B cell (primary cell): Measurements from ENCODE around the gene ACOX3. TPM values are rescaled to one million over a fixed set of nuclear protein-coding genes. Genes with fewer than 3 reads are reported as not detected.

Source experiments
- ATAC-seq: fragments of 200-7000 bp; cut with Tn5 transposase; one replicate; pipeline ENCODE4 v1.10.0; 2021; ENCODE audit warnings: low read depth, mild to moderate bottlenecking, moderate number of reproducible peaks, moderate library complexity
- CTCF ChIA-PET: fragments of 350-600 bp; sonication (Branson Sonifier 250); formaldehyde crosslinking; loops from one replicate; lab custom pipeline; 2021; ENCODE audit warnings: antibody characterized with exemption, inconsistent platforms; lab: Charles Lee
- POLR2A ChIA-PET: fragments of 350-600 bp; sonication (Branson Sonifier 250); formaldehyde crosslinking; loops from one replicate; lab custom pipeline; 2021; ENCODE audit warnings: antibody characterized with exemption; lab: Charles Lee
- DNase-seq: peaks from one replicate; pipeline ENCODE4 v3.0.0; 2013
- H2AFZ ChIP-seq: 2 replicates; pipeline ENCODE4 v1.6.1; 2012; ENCODE audit warnings: mild to moderate bottlenecking, low read depth, low read length; ENCODE audit not compliant: insufficient read depth, poor library complexity, severe bottlenecking
- H3K27ac ChIP-seq, 2 donors: 1 replicate in 1 of 2; 2 replicates in 1 of 2; pipeline ENCODE4 v1.5.1; 2012 to 2013; ENCODE audit warnings: low read length in 2 of 2, mild to moderate bottlenecking in 2 of 2, moderate library complexity in 1 of 2
- H3K27me3 ChIP-seq, 4 experiments: fragments of 200-600 bp in 1 of 4; sonication (generic) in 1 of 4; replicated peaks in 1 of 4; 1 replicate in 2 of 4; 2 replicates in 2 of 4; pipeline versions ENCODE4 v1.6.1 to v1.7.0; 2013 to 2016; ENCODE audit warnings: low read length in 3 of 4, mild to moderate bottlenecking in 2 of 4, mixed read lengths in 1 of 4, moderate library complexity in 1 of 4; ENCODE audit not compliant: insufficient read depth in 4 of 4, control insufficient read depth in 3 of 4; ENCODE audit errors: control extremely low read depth in 1 of 4
- H3K36me3 ChIP-seq, 2 experiments: replicated peaks in 1 of 2; 1 replicate in 1 of 2; 2 replicates in 1 of 2; pipeline versions ENCODE4 v1.6.1 to v1.7.1; 2013; ENCODE audit warnings: low read length in 1 of 2; ENCODE audit not compliant: insufficient read depth in 2 of 2, control insufficient read depth in 1 of 2; ENCODE audit errors: control extremely low read depth in 1 of 2, extremely low read depth in 1 of 2
- H3K4me1 ChIP-seq, 2 donors: fragments of 200-600 bp in 1 of 2; sonication (generic) in 1 of 2; 1 replicate in 1 of 2; 2 replicates in 1 of 2; pipeline versions ENCODE4 v1.5.1 to v1.6.1; 2013 to 2017; ENCODE audit warnings: low read length in 2 of 2; ENCODE audit not compliant: control insufficient read depth in 2 of 2, insufficient read depth in 2 of 2
- H3K4me2 ChIP-seq: replicated peaks from 2 replicates; pipeline ENCODE3; 2012; ENCODE audit warnings: mild to moderate bottlenecking, low read depth, low read length; ENCODE audit not compliant: poor library complexity, severe bottlenecking
- H3K4me3 ChIP-seq, 5 experiments: fragments of 200-600 bp in 1 of 5; sonication (generic) in 1 of 5; 1 replicate in 3 of 5; 2 replicates in 2 of 5; pipeline versions ENCODE4 v1.5.1 to v1.7.0; 2011 to 2016; ENCODE audit warnings: low read length in 4 of 5, mild to moderate bottlenecking in 4 of 5, low read depth in 2 of 5, control low read depth in 1 of 5, moderate library complexity in 1 of 5; ENCODE audit not compliant: insufficient read depth in 1 of 5; ENCODE audit errors: control extremely low read depth in 1 of 5, extremely low read depth in 1 of 5
- H3K79me2 ChIP-seq: fragments of 200-600 bp; sonication (generic); one replicate; pipeline ENCODE4 v1.6.0; 2016; ENCODE audit warnings: low read length; ENCODE audit not compliant: control insufficient read depth, insufficient read depth
- H3K9ac ChIP-seq: fragments of 200-600 bp; sonication (generic); 2 replicates; pipeline ENCODE4 v1.6.1; 2017; ENCODE audit warnings: mild to moderate bottlenecking, low read length, moderate library complexity
- H3K9me3 ChIP-seq, 3 donors: one replicate each; pipeline versions ENCODE4 v1.6.1 to v1.7.1; 2013; ENCODE audit warnings: low read length in 2 of 3; ENCODE audit not compliant: control insufficient read depth in 2 of 3, insufficient read depth in 1 of 3; ENCODE audit errors: control extremely low read depth in 1 of 3
- H4K20me1 ChIP-seq: 2 replicates; pipeline ENCODE4 v1.6.0; 2012; ENCODE audit warnings: mild to moderate bottlenecking, low read length; ENCODE audit not compliant: insufficient read depth, control insufficient read depth, poor library complexity, severe bottlenecking
- H3K27ac Mint-ChIP-seq: one replicate; pipeline ENCODE4 v1.8.0; 2021; ENCODE audit warnings: mixed read lengths
- H3K27me3 Mint-ChIP-seq: one replicate; pipeline ENCODE4 v1.8.0; 2021; ENCODE audit warnings: mixed read lengths
- H3K4me1 Mint-ChIP-seq: one replicate; pipeline ENCODE4 v1.8.0; 2021; ENCODE audit warnings: mixed read lengths
- H3K4me3 Mint-ChIP-seq: one replicate; pipeline ENCODE4 v1.8.0; 2021; ENCODE audit warnings: mixed read lengths
- H3K9me3 Mint-ChIP-seq: one replicate; pipeline ENCODE4 v1.8.0; 2022; ENCODE audit warnings: mixed read lengths; ENCODE audit not compliant: insufficient read depth
- CTCF ChIP-seq: fragments of 200-600 bp; IDR thresholded peaks from one replicate; pipeline ENCODE4 v1.8.0; 2022; ENCODE audit warnings: antibody characterized with exemption, mild to moderate bottlenecking
- EZH2 ChIP-seq: IDR thresholded peaks from 2 replicates; pipeline ENCODE4 v1.6.1; 2012; ENCODE audit warnings: borderline replicate concordance, low read depth, mild to moderate bottlenecking, moderate library complexity, low read length; ENCODE audit not compliant: insufficient read depth, poor library complexity, severe bottlenecking
- WGBS: methylation state at CpG from one replicate; pipeline ENCODE4 v1.1.5; 2013; ENCODE audit warnings: missing lambda C conversion rate; ENCODE audit not compliant: insufficient coverage; 5-methylcytosine and 5-hydroxymethylcytosine counted together
- intact Hi-C: fragments of 100-400 bp; cut with micrococcal nuclease; formaldehyde crosslinking; loops from one replicate; pipeline ENCODE4 v1.10.0; 2022
- polyA plus RNA-seq: library from polyadenylated mRNA; depleted of rRNA; stranded (reverse); fragments of >200 nt; gene quantifications from 2 replicates; pipeline ENCODE4 v1.2.3, GENCODE V29; 2012
- total RNA-seq, 2 donors: library from RNA; stranded (reverse); fragments of 120-200 nt in 1 of 2; gene quantifications; 1 replicate in 1 of 2; 2 replicates in 1 of 2; pipeline versions ENCODE4 v1.2.3 to v1.2.4, GENCODE V29; 2013 to 2022

ACOX3 gene
- total and polyA plus RNA-seq, 2 donors (not counting 1 experiment from before 2014, with no cell fraction given): 4.6 to 23.1 TPM

- TF ChIP-seq EZH2: no peak
- TF ChIP-seq CTCF: no peak
- intact Hi-C loops: no loop called here
- Histone ChIP-seq H3K4me3 (no peak overlapping the region), H3K4me1 (no peaks in the 10 kb centered on the region), H2AFZ (no peak overlapping the region), H3K27ac (no peak overlapping the region), H3K27me3 (no peaks in the 10 kb centered on the region), H3K4me2 (no peak overlapping the region), H3K79me2 (no peaks in the 10 kb centered on the region), H3K9me3 (no peaks in the 10 kb centered on the region), H3K36me3 (peaks cover 0 to 17% of the 10 kb centered on the region in 2 experiments), H4K20me1 (no peaks in the 10 kb centered on the region), H3K9ac (no peak overlapping the region)
- Mint-ChIP-seq H3K4me1 (no peaks in the 10 kb centered on the region), H3K27ac (no peak overlapping the region), H3K27me3 (no peaks in the 10 kb centered on the region), H3K9me3 (no peaks in the 10 kb centered on the region), H3K4me3 (no peak overlapping the region)
- DNase-seq (no peak), ATAC-seq (no peak)
- ChIA-PET POLR2A (no interaction called here), CTCF (no interaction called here)
- 98% methylated on average over 9 of the region's 9 CpGs for WGBS
Measured at GRCh38 chr4:8478371-8478770, 37.8 kb upstream of the ACOX3 start.

DNA sequence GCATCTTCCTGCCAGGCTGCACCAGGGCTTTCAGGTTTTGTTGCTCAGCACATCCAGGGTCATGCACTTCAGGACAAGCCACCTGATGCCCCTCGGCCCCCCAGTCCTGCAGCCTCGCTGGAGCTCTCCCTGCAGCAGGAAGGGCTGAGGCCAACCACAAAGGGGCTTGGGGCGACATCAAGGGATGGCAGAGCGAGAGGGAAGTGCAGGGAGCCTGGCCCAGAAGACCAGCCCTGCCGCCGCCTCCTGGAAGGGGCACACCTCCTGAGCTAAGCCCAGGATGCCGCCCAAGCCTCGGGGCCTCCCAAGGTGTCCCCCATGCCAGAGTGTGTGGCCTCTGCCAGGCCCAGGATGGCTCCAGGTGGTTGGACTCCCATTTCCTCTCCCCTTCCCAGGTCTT, 37.2 kb upstream of the ACOX3 start:
- no peaks in the 10 kb centered on the region for H3K9me3 Mint-ChIP-seq
- ChIA-PET POLR2A (no interaction called here), CTCF (interaction anchor here (1.2 kb wide), 1 partner anchor 9 kb away, joined by 4 read pairs; no protein-coding TSS in a partner anchor)
- Histone ChIP-seq H2AFZ (no peak overlapping the region), H3K27me3 (no peaks in the 10 kb centered on the region), H3K4me3 (no peak overlapping the region), H3K79me2 (no peaks in the 10 kb centered on the region), H4K20me1 (no peaks in the 10 kb centered on the region), H3K9me3 (no peaks in the 10 kb centered on the region), H3K27ac (no peak overlapping the region), H3K9ac (no peak overlapping the region), H3K36me3 (peaks cover 0 to 17% of the 10 kb centered on the region in 2 experiments), H3K4me1 (no peaks in the 10 kb centered on the region), H3K4me2 (no peak overlapping the region)
- H3K4me1 Mint-ChIP-seq: no peaks in the 10 kb centered on the region
- DNase-seq (no peak), ATAC-seq (no peak)
- H3K27me3 Mint-ChIP-seq: no peaks in the 10 kb centered on the region
- no peak overlapping the region for H3K4me3 Mint-ChIP-seq
- H3K27ac Mint-ChIP-seq: no peak overlapping the region
- 89% methylated on average over 8 of the region's 8 CpGs for WGBS
- intact Hi-C loops: no loop called here
- TF ChIP-seq EZH2 (no peak), CTCF (no peak)
